CD8-positive, alpha-beta memory T cell (primary cell): ENCODE measurements around the gene LCE1F. TPM values are rescaled to one million over a fixed set of nuclear protein-coding genes. Genes with fewer than 3 reads are reported as not detected.

Experiments
- CTCF ChIA-PET: fragments of 350-600 bp; sonication (Branson Sonifier 250); formaldehyde crosslinking; loops from one replicate; lab custom pipeline; 2021; ENCODE audit warnings: antibody characterized with exemption; lab: Charles Lee
- POLR2A ChIA-PET: fragments of 350-600 bp; sonication (Branson Sonifier 250); formaldehyde crosslinking; loops from one replicate; lab custom pipeline; 2021; ENCODE audit warnings: antibody characterized with exemption; lab: Charles Lee
- DNase-seq, 5 donors: peaks; one replicate each; pipeline versions ENCODE4 v3.0.0 to v3.0.0-alpha.2; 2020 to 2022; ENCODE audit warnings: mixed read lengths in 1 of 5
- H3K27ac ChIP-seq: one replicate; pipeline ENCODE4 v1.7.0; 2013; ENCODE audit warnings: low read depth, mild to moderate bottlenecking, low read length, moderate library complexity
- H3K27me3 ChIP-seq: 2 replicates; pipeline ENCODE4 v1.7.0; 2013; ENCODE audit warnings: low read length, mild to moderate bottlenecking; ENCODE audit not compliant: insufficient read depth, poor library complexity, severe bottlenecking
- H3K36me3 ChIP-seq: 2 replicates; pipeline ENCODE4 v1.7.0; 2013; ENCODE audit warnings: mild to moderate bottlenecking, low read length, moderate library complexity; ENCODE audit not compliant: insufficient read depth
- H3K4me1 ChIP-seq: 2 replicates; pipeline ENCODE4 v1.7.0; 2013; ENCODE audit warnings: mild to moderate bottlenecking, low read length, moderate library complexity; ENCODE audit not compliant: insufficient read depth
- H3K4me3 ChIP-seq: 2 replicates; pipeline ENCODE4 v1.7.0; 2013; ENCODE audit warnings: mild to moderate bottlenecking, low read length
- H3K9me3 ChIP-seq: 2 replicates; pipeline ENCODE4 v1.7.0; 2013; ENCODE audit warnings: mild to moderate bottlenecking, low read length
- H3K27ac Mint-ChIP-seq, 8 donors: one replicate each; pipeline ENCODE4 v1.8.0; 2020 to 2021; ENCODE audit warnings: mixed read lengths in 8 of 8, mild to moderate bottlenecking in 6 of 8, inconsistent platforms in 3 of 8, moderate library complexity in 3 of 8
- H3K27me3 Mint-ChIP-seq, 2 donors: one replicate each; pipeline ENCODE4 v1.8.0; 2020 to 2021; ENCODE audit warnings: mixed read lengths in 2 of 2, mild to moderate bottlenecking in 1 of 2, moderate library complexity in 1 of 2
- H3K36me3 Mint-ChIP-seq, 3 donors: one replicate each; pipeline ENCODE4 v1.8.0; 2020 to 2021; ENCODE audit warnings: mixed read lengths in 3 of 3, inconsistent platforms in 1 of 3, mild to moderate bottlenecking in 1 of 3
- H3K4me1 Mint-ChIP-seq, 3 donors: one replicate each; pipeline ENCODE4 v1.8.0; 2020 to 2021; ENCODE audit warnings: mixed read lengths in 3 of 3, inconsistent platforms in 1 of 3, mild to moderate bottlenecking in 1 of 3
- H3K4me3 Mint-ChIP-seq, 7 donors: one replicate each; pipeline ENCODE4 v1.8.0; 2020 to 2021; ENCODE audit warnings: mixed read lengths in 7 of 7, mild to moderate bottlenecking in 6 of 7, moderate library complexity in 4 of 7, inconsistent platforms in 2 of 7
- H3K9me3 Mint-ChIP-seq, 5 donors: one replicate each; pipeline ENCODE4 v1.8.0; 2020 to 2022; ENCODE audit warnings: mixed read lengths in 5 of 5, mild to moderate bottlenecking in 3 of 5, moderate library complexity in 2 of 5, inconsistent platforms in 1 of 5
- polyA plus RNA-seq: library from polyadenylated mRNA; unstranded; fragments of 300-500 nt; fragmentation: Illumina TruSeq; gene quantifications from one replicate; pipeline ENCODE4 v1.2.3, GENCODE V29; 2021
- total RNA-seq, 2 experiments: library from RNA; stranded (reverse); gene quantifications; one replicate each; pipeline ENCODE4 v1.2.3, GENCODE V29; 2021

The LCE1F gene
- total and polyA plus RNA-seq, 3 experiments from 2014 or later, result not detected

- no peaks in the 10 kb centered on the region for H3K36me3 ChIP-seq
- Mint-ChIP-seq H3K27ac (no peak overlapping the region), H3K36me3 (no peaks in the 10 kb centered on the region), H3K4me1 (no peaks in the 10 kb centered on the region), H3K9me3 (peaks cover 0 to 2% (median 0%) of the 10 kb centered on the region in 5 donors), H3K27me3 (peaks cover 3 to 45% of the 10 kb centered on the region in 2 donors), H3K4me3 (no peak overlapping the region)
- DNase-seq, result no peak
- no peak overlapping the region for H3K27ac ChIP-seq
- ChIA-PET POLR2A (no interaction called here), CTCF (no interaction called here)
- H3K27me3 ChIP-seq, result no peaks in the 10 kb centered on the region
- H3K4me3 ChIP-seq, result no peak overlapping the region
- H3K9me3 ChIP-seq, result no peaks in the 10 kb centered on the region
- H3K4me1 ChIP-seq, result no peaks in the 10 kb centered on the region
Observed at GRCh38 chr1:152745289-152745704, 29.6 kb upstream of the LCE1F start.

- H3K27ac ChIP-seq, result no peak overlapping the region
- H3K4me3 ChIP-seq, result no peak overlapping the region
- Mint-ChIP-seq H3K36me3 (no peaks in the 10 kb centered on the region), H3K27ac (no peak overlapping the region), H3K4me1 (no peaks in the 10 kb centered on the region), H3K27me3 (peaks cover 3 to 49% of the 10 kb centered on the region in 2 donors), H3K4me3 (no peak overlapping the region), H3K9me3 (peaks cover 0 to 2% (median 0%) of the 10 kb centered on the region in 5 donors)
- H3K4me1 ChIP-seq, result no peaks in the 10 kb centered on the region
- CTCF ChIA-PET, result no interaction called here
- DNase-seq, result no peak
- H3K27me3 ChIP-seq, result no peaks in the 10 kb centered on the region
- POLR2A ChIA-PET, result no interaction called here
- no peaks in the 10 kb centered on the region for H3K36me3 ChIP-seq
- H3K9me3 ChIP-seq, result no peaks in the 10 kb centered on the region
Observed at GRCh38 chr1:152745765-152746444, 29.0 kb upstream of the LCE1F start.

GRCh38 chr1:152747831-152748230 is 27.1 kb upstream of the LCE1F start:
- peaks cover 0 to 2% (median 0%) of the 10 kb centered on the region in 5 donors for H3K9me3 Mint-ChIP-seq
- CTCF ChIA-PET, result no interaction called here
- no peaks in the 10 kb centered on the region for H3K27me3 ChIP-seq

GRCh38 chr1:152752225-152752624 is 22.7 kb upstream of the LCE1F start:
- ChIA-PET POLR2A (no interaction called here), CTCF (no interaction called here)
- no peak overlapping the region for H3K27ac ChIP-seq
- no peaks in the 10 kb centered on the region for H3K36me3 ChIP-seq
- Mint-ChIP-seq H3K4me3 (no peak overlapping the region), H3K27ac (no peak overlapping the region), H3K4me1 (no peaks in the 10 kb centered on the region), H3K36me3 (no peaks in the 10 kb centered on the region), H3K9me3 (peaks cover 0 to 5% (median 0%) of the 10 kb centered on the region in 5 donors), H3K27me3 (peaks cover 2 to 38% of the 10 kb centered on the region in 2 donors)
- no peaks in the 10 kb centered on the region for H3K4me1 ChIP-seq
- DNase-seq, result no peak
- H3K27me3 ChIP-seq, result no peaks in the 10 kb centered on the region
- H3K4me3 ChIP-seq, result no peak overlapping the region
- H3K9me3 ChIP-seq, result no peaks in the 10 kb centered on the region

More at GRCh38 chr1:152747831-152748230, 27.1 kb upstream of the LCE1F start:
- H3K4me1 Mint-ChIP-seq, result no peaks in the 10 kb centered on the region
- Histone ChIP-seq H3K4me3 (no peak overlapping the region), H3K9me3 (no peaks in the 10 kb centered on the region), H3K36me3 (no peaks in the 10 kb centered on the region), H3K4me1 (no peaks in the 10 kb centered on the region), H3K27ac (no peak overlapping the region)
- POLR2A ChIA-PET, result no interaction called here
- H3K36me3 Mint-ChIP-seq, result no peaks in the 10 kb centered on the region
- H3K27ac Mint-ChIP-seq, result no peak overlapping the region
- H3K4me3 Mint-ChIP-seq, result no peak overlapping the region
- DNase-seq, result no peak
- H3K27me3 Mint-ChIP-seq, result peaks cover 6 to 43% of the 10 kb centered on the region in 2 donors

- H3K4me3 Mint-ChIP-seq, result no peak overlapping the region
- no peaks in the 10 kb centered on the region for H3K4me1 Mint-ChIP-seq
- Histone ChIP-seq H3K4me1 (no peaks in the 10 kb centered on the region), H3K36me3 (no peaks in the 10 kb centered on the region), H3K27ac (no peak overlapping the region), H3K27me3 (no peaks in the 10 kb centered on the region), H3K9me3 (no peaks in the 10 kb centered on the region), H3K4me3 (no peak overlapping the region)
- no peak overlapping the region for H3K27ac Mint-ChIP-seq
- DNase-seq, result no peak
- H3K36me3 Mint-ChIP-seq, result no peaks in the 10 kb centered on the region
- POLR2A ChIA-PET, result no interaction called here
- H3K27me3 Mint-ChIP-seq, result peaks cover 2 to 42% of the 10 kb centered on the region in 2 donors
- H3K9me3 Mint-ChIP-seq, result peaks cover 0 to 3% (median 0%) of the 10 kb centered on the region in 5 donors
- CTCF ChIA-PET, result interaction anchor here (0.6 kb wide), 1 partner anchor 64 kb away, joined by 3 read pairs; no protein-coding TSS in a partner anchor
Observed at GRCh38 chr1:152753586-152753985, 21.4 kb upstream of the LCE1F start.

- Mint-ChIP-seq H3K27ac (no peak overlapping the region), H3K4me1 (no peaks in the 10 kb centered on the region), H3K36me3 (no peaks in the 10 kb centered on the region), H3K4me3 (no peak overlapping the region), H3K9me3 (peaks cover 0 to 3% (median 0%) of the 10 kb centered on the region in 5 donors), H3K27me3 (peaks cover 3 to 39% of the 10 kb centered on the region in 2 donors)
- H3K27ac ChIP-seq, result no peak overlapping the region
- CTCF ChIA-PET, result no interaction called here
- POLR2A ChIA-PET, result no interaction called here
- no peak for DNase-seq
- H3K36me3 ChIP-seq, result no peaks in the 10 kb centered on the region
- H3K4me1 ChIP-seq, result no peaks in the 10 kb centered on the region
- no peaks in the 10 kb centered on the region for H3K27me3 ChIP-seq
- no peak overlapping the region for H3K4me3 ChIP-seq
- no peaks in the 10 kb centered on the region for H3K9me3 ChIP-seq
Observed at GRCh38 chr1:152756872-152757271, 18.1 kb upstream of the LCE1F start.

- Histone ChIP-seq H3K4me1 (no peaks in the 10 kb centered on the region), H3K27me3 (no peaks in the 10 kb centered on the region), H3K4me3 (no peak within 1 kb of the TSS), H3K9me3 (no peaks in the 10 kb centered on the region), H3K36me3 (no peaks in the 10 kb centered on the region), H3K27ac (no peak within 1 kb of the TSS)
- Mint-ChIP-seq H3K4me3 (no peak within 1 kb of the TSS), H3K27me3 (peaks cover 3 to 39% of the 10 kb centered on the region in 2 donors), H3K36me3 (no peaks in the 10 kb centered on the region), H3K9me3 (peaks cover 0 to 3% (median 0%) of the 10 kb centered on the region in 5 donors), H3K4me1 (no peaks in the 10 kb centered on the region), H3K27ac (no peak within 1 kb of the TSS)
- DNase-seq, result no peak
- POLR2A ChIA-PET, result no interaction called here
- CTCF ChIA-PET, result no interaction called here
Observed at GRCh38 chr1:152757747-152758146, 17.2 kb upstream of the LCE1F start, which contains the start of gene KPRP. KPRP (plus strand) TSS chr1:152758025; CDS start chr1:152759589, 1,564 bp downstream.

- Histone ChIP-seq H3K36me3 (no peaks in the 10 kb centered on the region), H3K4me1 (no peaks in the 10 kb centered on the region), H3K9me3 (no peaks in the 10 kb centered on the region), H3K27ac (no peak overlapping the region), H3K4me3 (no peak overlapping the region), H3K27me3 (no peaks in the 10 kb centered on the region)
- H3K4me1 Mint-ChIP-seq, result no peaks in the 10 kb centered on the region
- H3K27me3 Mint-ChIP-seq, result peaks cover 3 to 39% of the 10 kb centered on the region in 2 donors
- H3K4me3 Mint-ChIP-seq, result no peak overlapping the region
- no peak for DNase-seq
- ChIA-PET POLR2A (no interaction called here), CTCF (no interaction called here)
- H3K9me3 Mint-ChIP-seq, result peaks cover 0 to 3% (median 0%) of the 10 kb centered on the region in 5 donors
- H3K27ac Mint-ChIP-seq, result no peak overlapping the region
- H3K36me3 Mint-ChIP-seq, result no peaks in the 10 kb centered on the region
Observed at GRCh38 chr1:152758636-152759035, 16.3 kb upstream of the LCE1F start.
